Right lobe of liver (tissue), 4 donors: Measurements from ENCODE around the gene PRPF8.

Source experiments
- POLR2A ChIP-seq: fragments of 450-650 bp; IDR thresholded peaks from one replicate; pipeline ENCODE4 v1.6.1; 2017; ENCODE audit warnings: antibody characterized with exemption, mild to moderate bottlenecking
- TF ChIP-seq, protein P1 (sequence below), 4 donors: fragments of 200-600 bp in 3 of 4; fragments of 450-650 bp in 1 of 4; IDR thresholded peaks; one replicate each; pipeline versions ENCODE4 v1.5.1 to v1.8.0; 2016 to 2022; ENCODE audit warnings: antibody characterized with exemption in 4 of 4, mild to moderate bottlenecking in 2 of 4
- donor health status: DM: no; HTN: no; CAD: no.
- donor health status: DM: no; HTN: no; CAD: no.
- donor health status: DM: no; HTN: yes; CAD: no.

DNA sequence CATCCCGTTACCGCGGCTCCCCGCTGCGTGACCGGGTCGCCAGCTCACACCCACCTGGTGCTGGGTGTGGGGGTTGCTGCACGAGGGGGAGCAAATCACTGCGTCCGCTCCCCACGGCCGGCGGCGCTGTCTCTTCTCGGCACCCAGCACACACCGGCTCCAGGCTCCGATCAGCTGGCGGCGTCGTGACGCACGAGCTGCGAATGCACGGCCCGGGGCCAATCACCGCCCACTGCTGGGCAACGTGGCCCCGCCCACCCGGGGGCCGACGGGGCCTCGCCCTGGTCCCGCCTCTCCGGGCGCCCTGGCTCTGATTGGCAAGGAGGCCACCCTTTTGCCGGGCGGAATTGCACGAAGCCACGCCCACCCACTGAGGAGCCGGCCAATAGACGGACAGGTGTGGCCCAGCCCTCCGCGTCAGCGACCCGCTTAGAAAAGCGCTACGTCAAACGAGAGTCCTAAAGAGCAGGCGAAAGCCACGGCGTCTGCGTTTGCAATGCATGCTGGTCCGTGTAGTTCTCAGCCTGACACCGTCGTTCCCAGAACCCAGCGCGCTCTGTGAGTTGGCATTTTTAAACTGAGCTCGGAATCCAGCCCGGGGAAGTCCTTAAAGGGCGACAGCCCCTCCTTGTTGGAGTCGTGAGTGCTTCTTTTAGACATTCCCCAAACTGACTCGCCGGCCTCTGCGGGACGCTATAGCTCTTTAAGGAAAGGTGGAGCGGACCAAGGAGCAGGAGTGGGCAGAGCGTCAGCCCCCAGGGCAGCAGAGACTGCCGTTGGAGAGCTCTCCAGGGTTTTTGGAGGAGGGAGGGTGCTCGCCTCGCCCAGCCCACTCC lies 31.6 kb upstream of the PRPF8 start:
- TF ChIP-seq, protein P1, sequence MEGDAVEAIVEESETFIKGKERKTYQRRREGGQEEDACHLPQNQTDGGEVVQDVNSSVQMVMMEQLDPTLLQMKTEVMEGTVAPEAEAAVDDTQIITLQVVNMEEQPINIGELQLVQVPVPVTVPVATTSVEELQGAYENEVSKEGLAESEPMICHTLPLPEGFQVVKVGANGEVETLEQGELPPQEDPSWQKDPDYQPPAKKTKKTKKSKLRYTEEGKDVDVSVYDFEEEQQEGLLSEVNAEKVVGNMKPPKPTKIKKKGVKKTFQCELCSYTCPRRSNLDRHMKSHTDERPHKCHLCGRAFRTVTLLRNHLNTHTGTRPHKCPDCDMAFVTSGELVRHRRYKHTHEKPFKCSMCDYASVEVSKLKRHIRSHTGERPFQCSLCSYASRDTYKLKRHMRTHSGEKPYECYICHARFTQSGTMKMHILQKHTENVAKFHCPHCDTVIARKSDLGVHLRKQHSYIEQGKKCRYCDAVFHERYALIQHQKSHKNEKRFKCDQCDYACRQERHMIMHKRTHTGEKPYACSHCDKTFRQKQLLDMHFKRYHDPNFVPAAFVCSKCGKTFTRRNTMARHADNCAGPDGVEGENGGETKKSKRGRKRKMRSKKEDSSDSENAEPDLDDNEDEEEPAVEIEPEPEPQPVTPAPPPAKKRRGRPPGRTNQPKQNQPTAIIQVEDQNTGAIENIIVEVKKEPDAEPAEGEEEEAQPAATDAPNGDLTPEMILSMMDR (IDR thresholded peaks at IDR 0.05): peak in 1 of 4 donors; percentile 5
- peak; percentile 100 for TF ChIP-seq POLR2A
